ENCODE measurements around the gene ZNF595.
"Not testable (repeated sequence)": the region's sequence is repeated elsewhere in the genome, so short reads cannot be mapped to it uniquely, and the experiment has no call there.

- TF ChIP-seq SUZ12 (IDR thresholded peaks at IDR 0.05; ENCODE audit: extremely low read depth, insufficient read depth, insufficient read length); YY1 (IDR thresholded peaks at IDR 0.05; ENCODE audit: insufficient read depth, insufficient read length): not testable (repeated sequence)
These were observed at the start of gene ZNF595 for GRCh38 chr4:52804-53479.
